ENCODE measurements around the gene FOCAD. TPM values are rescaled to one million over a fixed set of nuclear protein-coding genes. Genes with fewer than 3 reads are reported as not detected.

The FOCAD gene
- total RNA-seq, 2 donors from 2014 or later, result 32.0 to 76.1 TPM

DNA sequence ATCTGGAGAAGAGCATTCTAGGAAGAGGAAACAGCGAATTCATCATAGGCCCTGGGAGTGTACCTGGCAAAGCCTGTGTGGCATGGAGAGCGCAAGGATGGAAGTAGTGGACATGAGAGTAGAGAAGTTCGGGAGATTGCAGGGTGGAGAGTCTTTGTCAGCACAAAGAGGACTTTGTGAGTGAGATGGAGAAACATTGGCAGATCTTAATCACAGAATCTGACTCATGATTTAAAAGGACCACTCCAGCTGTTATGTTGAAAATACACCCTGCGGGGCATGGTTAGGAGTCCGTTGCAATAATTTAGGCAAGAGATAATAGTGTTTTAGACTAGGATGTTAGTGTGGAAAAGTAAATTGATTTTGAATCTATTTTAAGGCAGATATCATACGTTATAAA, 230.5 kb downstream of the FOCAD start:
- WGBS, result 85% methylated on average over 6 of the region's 6 CpGs
- Histone ChIP-seq H3K4me1 (replicated peaks) (no peaks in the 10 kb centered on the region), H3K36me3 (no peaks in the 10 kb centered on the region), H3K27me3 (replicated peaks; ENCODE audit: insufficient read depth) (no peaks in the 10 kb centered on the region), H3K27ac (no peak overlapping the region), H3K4me3 (no peak overlapping the region), H3K9me3 (no peaks in the 10 kb centered on the region)
- intact Hi-C loops (cut with DNase I), result no loop called here
- DNase-seq (ENCODE audit: low spot score), result no peak
- TF ChIP-seq POLR2A (IDR thresholded peaks at IDR 0.05) (no peak), POLR2AphosphoS5 (IDR thresholded peaks at IDR 0.05) (no peak)
- TF ChIP-seq, protein P1, sequence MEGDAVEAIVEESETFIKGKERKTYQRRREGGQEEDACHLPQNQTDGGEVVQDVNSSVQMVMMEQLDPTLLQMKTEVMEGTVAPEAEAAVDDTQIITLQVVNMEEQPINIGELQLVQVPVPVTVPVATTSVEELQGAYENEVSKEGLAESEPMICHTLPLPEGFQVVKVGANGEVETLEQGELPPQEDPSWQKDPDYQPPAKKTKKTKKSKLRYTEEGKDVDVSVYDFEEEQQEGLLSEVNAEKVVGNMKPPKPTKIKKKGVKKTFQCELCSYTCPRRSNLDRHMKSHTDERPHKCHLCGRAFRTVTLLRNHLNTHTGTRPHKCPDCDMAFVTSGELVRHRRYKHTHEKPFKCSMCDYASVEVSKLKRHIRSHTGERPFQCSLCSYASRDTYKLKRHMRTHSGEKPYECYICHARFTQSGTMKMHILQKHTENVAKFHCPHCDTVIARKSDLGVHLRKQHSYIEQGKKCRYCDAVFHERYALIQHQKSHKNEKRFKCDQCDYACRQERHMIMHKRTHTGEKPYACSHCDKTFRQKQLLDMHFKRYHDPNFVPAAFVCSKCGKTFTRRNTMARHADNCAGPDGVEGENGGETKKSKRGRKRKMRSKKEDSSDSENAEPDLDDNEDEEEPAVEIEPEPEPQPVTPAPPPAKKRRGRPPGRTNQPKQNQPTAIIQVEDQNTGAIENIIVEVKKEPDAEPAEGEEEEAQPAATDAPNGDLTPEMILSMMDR (IDR thresholded peaks at IDR 0.05), result no peak

DNA sequence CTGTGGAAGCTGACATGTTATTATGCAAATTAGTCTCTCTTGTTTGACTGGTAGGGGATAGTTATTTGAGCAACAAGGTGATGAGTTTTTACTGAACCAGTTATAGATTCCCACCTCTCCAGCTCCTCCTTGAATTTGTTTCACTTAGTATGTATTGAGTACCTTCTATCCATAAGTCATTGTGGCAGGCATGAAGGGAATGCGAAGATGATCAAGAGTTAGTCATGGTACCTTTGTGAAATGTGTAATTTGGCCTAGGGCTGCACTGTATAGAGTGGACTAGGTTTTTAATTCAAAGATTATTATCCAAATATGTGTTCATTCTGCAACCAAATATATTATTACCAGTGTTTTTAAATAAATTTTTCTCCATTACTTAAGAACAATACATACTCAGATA, 237.3 kb downstream of the FOCAD start:
- 97% methylated on average over 1 of the region's 1 CpG for WGBS
- TF ChIP-seq, protein P1 (IDR thresholded peaks at IDR 0.05), result no peak
- TF ChIP-seq POLR2AphosphoS5 (IDR thresholded peaks at IDR 0.05) (no peak), POLR2A (IDR thresholded peaks at IDR 0.05) (no peak)
- intact Hi-C loops (cut with DNase I), result no loop called here

DNA sequence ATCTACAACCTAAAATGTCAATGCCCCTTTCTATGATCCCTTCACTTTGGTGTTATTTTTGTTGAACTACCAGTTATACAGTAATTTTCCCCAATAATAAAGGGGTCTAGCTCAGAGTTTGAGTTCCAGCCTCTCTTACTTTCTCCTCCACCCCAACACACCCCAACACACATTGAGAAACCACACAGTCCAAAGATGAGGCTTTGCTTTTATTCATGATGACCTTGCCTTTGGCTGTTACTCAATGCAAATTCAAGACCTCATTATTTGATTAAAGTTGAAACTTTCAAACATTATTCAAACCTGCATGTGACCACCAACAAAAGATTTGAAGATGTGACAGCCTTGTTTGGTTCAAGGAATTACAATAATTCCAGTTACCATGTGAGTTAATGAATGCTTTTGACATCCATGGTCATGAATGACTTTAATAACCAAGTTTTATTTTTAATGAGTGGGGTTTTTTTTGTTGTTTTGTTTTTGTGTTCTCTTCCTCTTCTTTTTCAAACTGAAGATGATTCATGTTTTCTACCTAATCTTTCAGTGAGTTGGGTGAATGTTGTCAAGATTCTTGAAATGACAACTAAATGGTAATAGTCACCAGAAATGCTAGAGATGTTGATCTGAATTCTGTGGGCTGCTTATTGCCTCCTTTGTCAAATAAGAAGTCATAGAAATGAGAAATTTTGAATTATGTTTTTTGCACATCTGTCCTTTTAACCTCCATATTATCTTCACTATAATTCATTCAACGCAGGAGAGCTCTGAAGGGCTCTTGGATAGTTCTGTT, 241.4 kb downstream of the FOCAD start:
- no peaks in the 10 kb centered on the region for H3K4me1 ChIP-seq (replicated peaks)
- WGBS, result 100% methylated on average over 1 of the region's 1 CpG
- TF ChIP-seq POLR2AphosphoS5 (IDR thresholded peaks at IDR 0.05), result no peak
- TF ChIP-seq, protein P1 (IDR thresholded peaks at IDR 0.05), result no peak

More for the DNA sequence above, 237.3 kb downstream of the FOCAD start:
- Histone ChIP-seq H3K4me1 (replicated peaks) (no peaks in the 10 kb centered on the region), H3K4me3 (no peak overlapping the region), H3K36me3 (no peaks in the 10 kb centered on the region), H3K27ac (no peak overlapping the region), H3K27me3 (replicated peaks; ENCODE audit: insufficient read depth) (no peaks in the 10 kb centered on the region), H3K9me3 (no peaks in the 10 kb centered on the region)
- DNase-seq (ENCODE audit: low spot score), result no peak

DNA sequence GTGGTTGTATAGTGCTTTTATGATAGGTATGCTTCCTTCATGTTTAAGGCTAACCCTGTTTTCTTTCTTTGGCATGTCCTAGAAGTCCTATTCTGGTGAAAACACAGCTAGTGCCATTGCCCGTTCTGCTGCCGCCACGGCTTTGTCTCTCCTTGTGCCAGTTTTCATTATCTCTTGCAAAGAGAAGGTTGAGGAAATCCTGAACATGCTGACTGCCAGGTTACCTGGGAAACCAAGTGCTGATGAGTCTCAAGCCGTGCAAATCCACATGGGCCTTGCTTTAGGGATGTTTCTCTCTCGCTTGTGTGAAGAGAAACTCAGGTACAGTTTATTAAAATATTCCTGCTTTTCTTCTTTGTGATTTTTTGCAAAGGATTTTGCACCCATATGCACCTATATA, 245.2 kb downstream of the FOCAD start:
- WGBS, result 74% methylated on average over 5 of the region's 5 CpGs
- H3K36me3 ChIP-seq, result no peaks in the 10 kb centered on the region
- intact Hi-C loops (cut with DNase I), result no loop called here
- no peak overlapping the region for H3K27ac ChIP-seq
- no peaks in the 10 kb centered on the region for H3K27me3 ChIP-seq (replicated peaks; ENCODE audit: insufficient read depth)
- H3K4me3 ChIP-seq, result no peak overlapping the region
- no peak for DNase-seq (ENCODE audit: low spot score)
- no peaks in the 10 kb centered on the region for H3K9me3 ChIP-seq
- TF ChIP-seq POLR2A (IDR thresholded peaks at IDR 0.05) (no peak), POLR2AphosphoS5 (IDR thresholded peaks at IDR 0.05) (no peak)
- TF ChIP-seq, protein P1 (IDR thresholded peaks at IDR 0.05), result no peak
- no peaks in the 10 kb centered on the region for H3K4me1 ChIP-seq (replicated peaks)

More for the DNA sequence above, 241.4 kb downstream of the FOCAD start:
- H3K36me3 ChIP-seq, result no peaks in the 10 kb centered on the region
- no peaks in the 10 kb centered on the region for H3K9me3 ChIP-seq
- DNase-seq (ENCODE audit: low spot score), result no peak
- no peak overlapping the region for H3K4me3 ChIP-seq
- no peaks in the 10 kb centered on the region for H3K27me3 ChIP-seq (replicated peaks; ENCODE audit: insufficient read depth)
- no peak overlapping the region for H3K27ac ChIP-seq
- intact Hi-C loops (cut with DNase I), result no loop called here

DNA sequence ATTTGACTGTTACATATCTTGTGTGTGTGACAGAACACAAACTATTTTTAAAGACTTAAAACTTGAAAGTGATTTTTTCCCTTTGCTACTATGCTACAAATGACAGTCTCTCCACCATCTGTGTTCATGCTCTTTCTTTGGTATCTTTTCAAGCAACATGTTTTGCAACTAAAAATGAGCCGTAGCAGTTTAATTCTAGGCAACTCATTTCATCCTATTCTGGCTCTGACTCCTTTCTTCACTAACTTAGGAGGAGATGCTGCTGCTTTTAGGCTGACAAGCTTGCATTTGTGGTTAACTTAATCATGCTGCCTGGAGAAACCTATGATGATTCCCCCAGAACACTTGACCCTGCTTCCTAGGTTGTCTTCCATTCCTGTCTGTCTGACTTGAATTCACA, 246.8 kb downstream of the FOCAD start:
- Histone ChIP-seq H3K4me1 (replicated peaks) (no peaks in the 10 kb centered on the region), H3K27me3 (replicated peaks; ENCODE audit: insufficient read depth) (no peaks in the 10 kb centered on the region), H3K36me3 (no peaks in the 10 kb centered on the region), H3K4me3 (no peak overlapping the region), H3K27ac (no peak overlapping the region), H3K9me3 (no peaks in the 10 kb centered on the region)
- TF ChIP-seq POLR2AphosphoS5 (IDR thresholded peaks at IDR 0.05) (no peak), POLR2A (IDR thresholded peaks at IDR 0.05) (no peak)
- TF ChIP-seq, protein P1 (IDR thresholded peaks at IDR 0.05), result no peak
- DNase-seq (ENCODE audit: low spot score), result no peak
- 90% methylated on average over 1 of the region's 1 CpG for WGBS
- intact Hi-C loops (cut with DNase I), result no loop called here

Measured in prostate gland (tissue), 2 donors.